Kidney (tissue), 14 donors: ENCODE measurements around the gene ATAD2B. TPM values are rescaled to one million over a fixed set of nuclear protein-coding genes. Genes with fewer than 3 reads are reported as not detected.

Source experiments
- DNase-seq, 5 donors: peaks; one replicate each; pipeline ENCODE4 v3.0.0-alpha.2; 2013 to 2020
- FAIRE-seq: peaks from 2 replicates; lab custom pipeline; 2012; peaks lifted over from hg19 to GRCh38; lab: Jason Lieb, UNC
- H3K27ac ChIP-seq, 2 donors: one replicate each; pipeline ENCODE4 v1.7.0; 2013; ENCODE audit warnings: low read depth in 2 of 2, low read length in 2 of 2, inconsistent platforms in 1 of 2
- H3K27me3 ChIP-seq: one replicate; pipeline ENCODE4 v1.7.1; 2013; ENCODE audit warnings: low read length, inconsistent platforms; ENCODE audit not compliant: control insufficient read depth, insufficient read depth
- H3K36me3 ChIP-seq, 3 donors: one replicate each; pipeline versions ENCODE4 v1.7.0 to v1.7.1; 2013; ENCODE audit warnings: low read length in 3 of 3, control low read depth in 1 of 3, inconsistent platforms in 1 of 3; ENCODE audit not compliant: insufficient read depth in 3 of 3, control insufficient read depth in 2 of 3
- H3K4me1 ChIP-seq, 3 donors: one replicate each; pipeline versions ENCODE4 v1.7.0 to v1.7.1; 2013; ENCODE audit warnings: low read length in 3 of 3, inconsistent platforms in 1 of 3, low read depth in 1 of 3; ENCODE audit not compliant: control insufficient read depth in 2 of 3, insufficient read depth in 2 of 3
- H3K4me3 ChIP-seq, 3 donors: one replicate each; pipeline versions ENCODE4 v1.7.0 to v1.8.1; 2013; ENCODE audit warnings: low read length in 3 of 3, control low read depth in 1 of 3, inconsistent platforms in 1 of 3
- H3K9ac ChIP-seq, 3 donors: one replicate each; pipeline versions ENCODE4 v1.7.0 to v1.7.1; 2013; ENCODE audit warnings: low read length in 3 of 3, control low read depth in 1 of 3, inconsistent platforms in 1 of 3
- H3K9me3 ChIP-seq, 3 donors: one replicate each; pipeline versions ENCODE4 v1.7.0 to v1.7.1; 2013; ENCODE audit warnings: low read length in 3 of 3, control low read depth in 1 of 3, inconsistent platforms in 1 of 3; ENCODE audit not compliant: control insufficient read depth in 2 of 3, insufficient read depth in 1 of 3
- intact Hi-C: fragments of 100-400 bp; cut with DNase I; formaldehyde crosslinking; loops from one replicate; pipeline ENCODE4 v1.11.1; 2022
- polyA plus RNA-seq: library from polyadenylated mRNA; stranded (reverse); fragments of 350-450 nt; fragmentation: Illumina TruSeq; extraction: RNeasy Lipid Tissue Mini Kit (QIAGEN cat#74804); gene quantifications from one replicate; pipeline ENCODE4 v1.2.3, GENCODE V29; 2014; ENCODE audit warnings: low read depth, low replicate concordance; ENCODE audit not compliant: insufficient read depth
- total RNA-seq: library from RNA; stranded (reverse); fragmentation: NEBNext Ultra II Directional; extraction: Animal tissue kit (Norgen Biotek cat#: 25700); gene quantifications from one replicate; pipeline ENCODE4 v1.2.1, GENCODE V29; 2021
- TF ChIP-seq, protein P1 (sequence below): IDR thresholded peaks from 3 replicates; pipeline ENCODE4 v1.5.1; 2012; ENCODE audit warnings: mild to moderate bottlenecking, moderate library complexity, borderline replicate concordance; ENCODE audit not compliant: insufficient read depth; ENCODE audit errors: extremely low read depth
- donor health status: control.
- donor health status: control.
- donor health status: control.
- donor health status: control.
- donor health status: control.
- donor health status: DM: yes; HTN: yes; CAD: no.
- donor health status: Normal renal cell carcinoma (clear cell type).

Gene ATAD2B
- total and polyA plus RNA-seq, 2 donors from 2014 or later: 2.3 to 28.7 TPM

DNA sequence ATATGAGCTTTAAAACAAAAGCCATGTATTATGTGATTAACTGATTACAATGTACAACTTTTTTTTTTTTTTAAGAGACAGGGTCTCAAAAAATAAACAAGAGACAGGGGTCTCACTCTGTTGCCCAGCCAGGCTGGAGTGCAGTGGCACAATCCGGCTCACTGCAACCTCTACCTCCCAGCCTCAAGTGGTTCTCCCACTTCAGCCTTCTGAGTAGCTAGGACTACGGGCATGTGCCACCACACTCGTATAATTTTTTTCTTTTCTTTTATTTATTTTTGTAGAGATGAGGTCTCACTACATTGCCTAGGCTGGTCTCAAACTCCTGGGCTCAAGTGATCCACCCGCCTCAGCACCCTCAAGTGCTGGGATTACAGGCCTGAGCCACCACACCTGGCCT is 103.1 kb downstream of the ATAD2B start:
- FAIRE-seq: no peak
- intact Hi-C loops: no loop called here
- no peaks in the 10 kb centered on the region for H3K4me1 ChIP-seq

DNA sequence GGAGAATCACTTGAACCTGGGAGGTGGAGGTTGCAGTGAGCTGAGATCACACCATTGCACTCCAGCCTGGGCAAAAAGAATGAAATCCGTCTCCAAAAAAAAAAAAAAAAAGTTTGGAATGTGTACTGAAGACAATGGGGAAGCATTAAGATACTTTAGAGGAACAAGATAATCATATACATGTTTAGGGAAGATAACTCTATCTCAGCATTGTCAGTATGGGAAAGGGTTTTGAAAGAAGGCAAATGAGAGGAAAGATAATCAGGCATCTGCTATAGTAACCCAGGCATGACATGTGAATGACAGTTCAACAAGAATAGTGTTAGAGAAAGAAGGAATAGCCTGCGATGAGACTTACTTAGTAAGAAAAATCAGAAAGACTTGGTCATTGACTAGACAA is 112.0 kb downstream of the ATAD2B start:
- no peak overlapping the region for H3K9ac ChIP-seq
- no peaks in the 10 kb centered on the region for H3K4me1 ChIP-seq
- no peaks in the 10 kb centered on the region for H3K9me3 ChIP-seq
- no peak for DNase-seq
- no peaks in the 10 kb centered on the region for H3K27me3 ChIP-seq
- H3K27ac ChIP-seq: no peak overlapping the region
- TF ChIP-seq, protein P1, sequence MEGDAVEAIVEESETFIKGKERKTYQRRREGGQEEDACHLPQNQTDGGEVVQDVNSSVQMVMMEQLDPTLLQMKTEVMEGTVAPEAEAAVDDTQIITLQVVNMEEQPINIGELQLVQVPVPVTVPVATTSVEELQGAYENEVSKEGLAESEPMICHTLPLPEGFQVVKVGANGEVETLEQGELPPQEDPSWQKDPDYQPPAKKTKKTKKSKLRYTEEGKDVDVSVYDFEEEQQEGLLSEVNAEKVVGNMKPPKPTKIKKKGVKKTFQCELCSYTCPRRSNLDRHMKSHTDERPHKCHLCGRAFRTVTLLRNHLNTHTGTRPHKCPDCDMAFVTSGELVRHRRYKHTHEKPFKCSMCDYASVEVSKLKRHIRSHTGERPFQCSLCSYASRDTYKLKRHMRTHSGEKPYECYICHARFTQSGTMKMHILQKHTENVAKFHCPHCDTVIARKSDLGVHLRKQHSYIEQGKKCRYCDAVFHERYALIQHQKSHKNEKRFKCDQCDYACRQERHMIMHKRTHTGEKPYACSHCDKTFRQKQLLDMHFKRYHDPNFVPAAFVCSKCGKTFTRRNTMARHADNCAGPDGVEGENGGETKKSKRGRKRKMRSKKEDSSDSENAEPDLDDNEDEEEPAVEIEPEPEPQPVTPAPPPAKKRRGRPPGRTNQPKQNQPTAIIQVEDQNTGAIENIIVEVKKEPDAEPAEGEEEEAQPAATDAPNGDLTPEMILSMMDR: no peak
- no peak for FAIRE-seq
- H3K4me3 ChIP-seq: no peak overlapping the region
- peaks cover 0 to 3% (median 2%) of the 10 kb centered on the region in 3 donors for H3K36me3 ChIP-seq
- intact Hi-C loops: no loop called here

More for the DNA sequence above, 103.1 kb downstream of the ATAD2B start:
- Histone ChIP-seq H3K36me3 (peaks cover 0 to 5% (median 2%) of the 10 kb centered on the region in 3 donors), H3K9ac (no peak overlapping the region), H3K4me3 (no peak overlapping the region), H3K9me3 (no peaks in the 10 kb centered on the region), H3K27me3 (no peaks in the 10 kb centered on the region), H3K27ac (no peak overlapping the region)
- TF ChIP-seq, protein P1: no peak
- no peak for DNase-seq

DNA sequence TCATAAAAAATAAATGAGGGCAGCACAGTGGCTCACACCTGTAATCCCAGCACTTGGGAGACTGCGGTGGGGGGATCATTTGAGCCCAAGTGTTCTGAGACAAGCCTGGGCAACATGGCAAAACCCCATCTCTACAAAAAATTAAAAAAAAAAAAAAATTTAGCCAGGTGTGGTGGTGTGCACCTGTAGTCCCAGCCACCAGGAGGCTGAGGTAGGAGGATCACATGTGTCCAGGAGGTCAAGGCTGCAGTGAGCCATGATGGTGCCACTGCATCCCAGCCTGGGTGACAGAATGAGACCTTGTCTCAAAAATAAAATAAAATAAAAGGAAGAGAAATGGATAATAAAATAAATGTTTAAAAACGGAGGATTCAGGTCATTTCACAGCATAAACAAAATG is 113.5 kb downstream of the ATAD2B start:
- Histone ChIP-seq H3K27me3 (no peaks in the 10 kb centered on the region), H3K36me3 (peaks cover 0 to 4% (median 2%) of the 10 kb centered on the region in 3 donors), H3K27ac (no peak overlapping the region), H3K9me3 (no peaks in the 10 kb centered on the region), H3K9ac (no peak overlapping the region), H3K4me1 (no peaks in the 10 kb centered on the region), H3K4me3 (no peak overlapping the region)
- TF ChIP-seq, protein P1: no peak
- FAIRE-seq: no peak
- DNase-seq: no peak
- intact Hi-C loops: no loop called here

DNA sequence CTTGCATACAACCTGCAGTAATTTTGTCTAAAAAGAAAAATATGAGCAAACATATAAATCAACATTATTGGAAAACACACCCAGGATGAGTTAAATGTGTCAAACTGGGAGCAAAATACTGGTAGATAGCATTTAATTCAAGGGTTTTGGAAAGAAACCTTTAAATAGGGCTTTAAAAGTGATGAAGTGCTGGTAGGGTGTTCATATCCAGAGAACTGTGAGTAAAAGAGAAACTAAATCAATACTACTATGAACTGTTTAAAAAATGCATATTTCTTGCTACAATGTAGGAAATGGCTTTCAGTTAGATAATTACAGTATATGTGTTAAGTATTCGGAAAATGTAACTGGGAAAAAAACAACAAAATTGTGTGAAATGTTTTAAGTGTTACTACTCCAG is 117.8 kb downstream of the ATAD2B start:
- H3K4me1 ChIP-seq: no peaks in the 10 kb centered on the region
- H3K36me3 ChIP-seq: peaks cover 0 to 4% (median 2%) of the 10 kb centered on the region in 3 donors
- DNase-seq (no peak), FAIRE-seq (no peak)
- intact Hi-C loops: no loop called here
- H3K9me3 ChIP-seq: no peaks in the 10 kb centered on the region
- TF ChIP-seq, protein P1: no peak
- H3K27ac ChIP-seq: no peak overlapping the region
- H3K27me3 ChIP-seq: no peaks in the 10 kb centered on the region
- H3K9ac ChIP-seq: no peak overlapping the region
- no peak overlapping the region for H3K4me3 ChIP-seq
